ENCODE measurements around the gene HPDL. TPM values are rescaled to one million over a fixed set of nuclear protein-coding genes. Genes with fewer than 3 reads are reported as not detected.
A peak's percentile ranks its signal among the peaks of the same experiment; 100 is the strongest.

HPDL gene
- total RNA-seq, 2 donors from 2014 or later = 7.8 to 10.1 TPM

DNA sequence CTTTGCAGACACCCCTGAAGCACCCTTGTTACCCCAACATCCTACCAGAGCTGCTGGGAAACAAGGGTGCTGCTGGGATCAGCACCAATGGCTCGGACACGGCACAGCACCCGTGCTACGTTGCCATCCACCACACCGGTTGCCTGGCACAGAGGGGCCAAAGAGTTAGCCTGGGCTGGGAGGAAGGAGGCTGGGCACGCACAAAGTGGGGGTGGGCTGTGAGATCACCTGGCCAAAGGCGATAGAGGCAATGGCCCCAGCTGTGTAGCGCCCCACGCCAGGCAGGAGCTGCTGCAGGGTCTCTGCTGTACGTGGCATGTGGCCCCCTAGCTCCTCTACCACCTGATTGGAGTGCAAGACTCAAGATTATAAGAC, 5.6 kb downstream of the HPDL start:
- Mint-ChIP-seq H3K36me3 (ENCODE audit: low read depth) (peaks cover 39% of the 10 kb centered on the region), H3K27me3 (ENCODE audit: insufficient read depth) (no peaks in the 10 kb centered on the region), H3K4me1 (peaks cover 42% of the 10 kb centered on the region), H3K4me3 (no peak overlapping the region), H3K27ac (no peak overlapping the region), H3K9me3 (no peaks in the 10 kb centered on the region)
- TF ChIP-seq, protein P1, sequence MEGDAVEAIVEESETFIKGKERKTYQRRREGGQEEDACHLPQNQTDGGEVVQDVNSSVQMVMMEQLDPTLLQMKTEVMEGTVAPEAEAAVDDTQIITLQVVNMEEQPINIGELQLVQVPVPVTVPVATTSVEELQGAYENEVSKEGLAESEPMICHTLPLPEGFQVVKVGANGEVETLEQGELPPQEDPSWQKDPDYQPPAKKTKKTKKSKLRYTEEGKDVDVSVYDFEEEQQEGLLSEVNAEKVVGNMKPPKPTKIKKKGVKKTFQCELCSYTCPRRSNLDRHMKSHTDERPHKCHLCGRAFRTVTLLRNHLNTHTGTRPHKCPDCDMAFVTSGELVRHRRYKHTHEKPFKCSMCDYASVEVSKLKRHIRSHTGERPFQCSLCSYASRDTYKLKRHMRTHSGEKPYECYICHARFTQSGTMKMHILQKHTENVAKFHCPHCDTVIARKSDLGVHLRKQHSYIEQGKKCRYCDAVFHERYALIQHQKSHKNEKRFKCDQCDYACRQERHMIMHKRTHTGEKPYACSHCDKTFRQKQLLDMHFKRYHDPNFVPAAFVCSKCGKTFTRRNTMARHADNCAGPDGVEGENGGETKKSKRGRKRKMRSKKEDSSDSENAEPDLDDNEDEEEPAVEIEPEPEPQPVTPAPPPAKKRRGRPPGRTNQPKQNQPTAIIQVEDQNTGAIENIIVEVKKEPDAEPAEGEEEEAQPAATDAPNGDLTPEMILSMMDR (conservative IDR thresholded peaks at IDR 0.05) = no peak
- Histone ChIP-seq H3K4me1 (ENCODE audit: control insufficient read depth, insufficient read depth, low read length) (peaks cover 3% of the 10 kb centered on the region), H3K27me3 (ENCODE audit: control insufficient read depth, insufficient read depth, low read length, poor library complexity, severe bottlenecking) (no peaks in the 10 kb centered on the region), H3K4me3 (ENCODE audit: low read length) (no peak overlapping the region), H3K36me3 (ENCODE audit: control insufficient read depth, insufficient read depth, low read length) (peaks cover 43% of the 10 kb centered on the region), H3K9ac (ENCODE audit: extremely low read depth, low read length, poor library complexity, severe bottlenecking) (no peak overlapping the region), H3K27ac (ENCODE audit: low read depth, low read length) (no peak overlapping the region), H3K9me3 (ENCODE audit: control insufficient read depth, low read length) (no peaks in the 10 kb centered on the region)
- WGBS, 2 experiments (ENCODE audit: insufficient coverage in 1 of 2, insufficient read length in 1 of 2) = 96 to 97% methylated on average over 5 to 10 of the region's 10 CpGs
- no peak for DNase-seq

DNA sequence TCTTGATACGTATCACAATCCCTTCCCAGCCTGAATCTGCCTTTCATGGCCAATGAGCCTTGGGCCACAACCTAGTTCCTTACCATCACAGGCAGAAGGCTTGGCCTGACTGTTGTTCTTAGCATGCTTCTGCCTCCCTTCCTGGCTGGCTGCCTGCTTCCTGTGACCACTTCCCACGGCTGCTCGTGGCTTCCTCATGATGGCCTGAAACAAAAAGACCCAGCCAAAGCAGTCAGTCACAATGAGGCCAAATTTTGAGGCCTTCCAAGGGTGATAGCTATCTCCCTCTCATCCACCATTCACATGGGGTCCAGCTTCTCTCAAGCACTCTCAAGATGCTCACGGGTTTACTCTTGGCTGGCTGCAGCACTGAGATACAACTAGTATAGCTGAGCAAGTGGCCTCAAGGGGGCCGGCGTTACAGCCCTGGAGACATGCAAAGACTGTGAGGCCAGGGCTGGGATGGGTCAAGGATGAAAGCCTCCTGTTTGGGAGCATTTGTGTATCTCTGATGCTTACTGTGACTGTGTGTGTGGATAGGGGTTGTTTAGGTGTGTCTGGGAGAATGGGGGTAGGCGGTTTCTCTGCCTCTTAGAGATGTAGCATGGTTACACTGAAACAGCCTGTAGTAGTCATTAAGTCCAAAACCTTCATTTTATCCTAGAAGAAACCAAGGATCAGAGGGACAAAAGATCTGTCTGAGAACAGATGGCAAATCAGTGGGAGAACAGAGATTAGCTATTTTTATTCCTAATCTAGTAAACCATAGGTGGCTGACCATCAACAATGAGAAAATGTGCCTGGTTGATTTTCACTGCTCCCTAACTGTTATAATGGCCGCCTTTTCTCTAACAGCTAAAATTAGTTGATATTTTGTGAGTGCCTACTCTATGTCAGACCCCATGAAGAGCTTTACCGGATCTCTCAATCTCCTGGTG, 7.9 kb downstream of the HPDL start:
- no peak overlapping the region for H3K27ac ChIP-seq (ENCODE audit: low read depth, low read length)
- TF ChIP-seq, protein P1 (conservative IDR thresholded peaks at IDR 0.05) = peak; percentile 69
- H3K27me3 Mint-ChIP-seq (ENCODE audit: insufficient read depth) = no peaks in the 10 kb centered on the region
- no peak overlapping the region for H3K9ac ChIP-seq (ENCODE audit: extremely low read depth, low read length, poor library complexity, severe bottlenecking)
- peaks cover 47% of the 10 kb centered on the region for H3K36me3 ChIP-seq (ENCODE audit: control insufficient read depth, insufficient read depth, low read length)
- peaks cover 3% of the 10 kb centered on the region for H3K4me1 ChIP-seq (ENCODE audit: control insufficient read depth, insufficient read depth, low read length)
- H3K4me1 Mint-ChIP-seq = peaks cover 29% of the 10 kb centered on the region
- no peak overlapping the region for H3K4me3 Mint-ChIP-seq
- H3K9me3 ChIP-seq (ENCODE audit: control insufficient read depth, low read length) = peaks cover 10% of the 10 kb centered on the region
- DNase-seq = peak; percentile 83
- peaks cover 43% of the 10 kb centered on the region for H3K36me3 Mint-ChIP-seq (ENCODE audit: low read depth)
- H3K9me3 Mint-ChIP-seq = peaks cover 2% of the 10 kb centered on the region
- H3K27me3 ChIP-seq (ENCODE audit: control insufficient read depth, insufficient read depth, low read length, poor library complexity, severe bottlenecking) = no peaks in the 10 kb centered on the region
- H3K27ac Mint-ChIP-seq = peak overlapping the region; percentile 75
- peak overlapping the region; percentile 46 for H3K4me3 ChIP-seq (ENCODE audit: low read length)
- WGBS, 2 experiments (ENCODE audit: insufficient coverage in 1 of 2, insufficient read length in 1 of 2) = 88 to 89% methylated on average over 5 to 9 of the region's 9 CpGs

GRCh38 chr1:45335855-45336324, 9.2 kb downstream of the HPDL start:
- TF ChIP-seq, protein P1 (conservative IDR thresholded peaks at IDR 0.05) = no peak
- Mint-ChIP-seq H3K36me3 (ENCODE audit: low read depth) (peaks cover 35% of the 10 kb centered on the region), H3K9me3 (peaks cover 2% of the 10 kb centered on the region), H3K4me3 (peak overlapping the region; percentile 2), H3K4me1 (peaks cover 34% of the 10 kb centered on the region), H3K27ac (peak overlapping the region; percentile 88), H3K27me3 (ENCODE audit: insufficient read depth) (no peaks in the 10 kb centered on the region)
- Histone ChIP-seq H3K4me3 (ENCODE audit: low read length) (peak overlapping the region; percentile 46), H3K27me3 (ENCODE audit: control insufficient read depth, insufficient read depth, low read length, poor library complexity, severe bottlenecking) (no peaks in the 10 kb centered on the region), H3K9ac (ENCODE audit: extremely low read depth, low read length, poor library complexity, severe bottlenecking) (peak overlapping the region; percentile 2), H3K4me1 (ENCODE audit: control insufficient read depth, insufficient read depth, low read length) (peaks cover 3% of the 10 kb centered on the region), H3K27ac (ENCODE audit: low read depth, low read length) (no peak overlapping the region), H3K36me3 (ENCODE audit: control insufficient read depth, insufficient read depth, low read length) (peaks cover 38% of the 10 kb centered on the region), H3K9me3 (ENCODE audit: control insufficient read depth, low read length) (peaks cover 10% of the 10 kb centered on the region)
- 70 to 90% methylated on average over 3 to 4 of the region's 4 CpGs for WGBS, 2 experiments (ENCODE audit: insufficient coverage in 1 of 2, insufficient read length in 1 of 2)
- DNase-seq = no peak

Data from endodermal cell (in vitro differentiated cells).